Prostate gland (tissue), 2 donors: Measurements from ENCODE around the gene KITLG. TPM values are rescaled to one million over a fixed set of nuclear protein-coding genes. Genes with fewer than 3 reads are reported as not detected.
A peak's percentile ranks its signal among the peaks of the same experiment; 100 is the strongest.

Experiments used
- DNase-seq: peaks from one replicate; pipeline ENCODE4 v3.0.0-alpha.2; 2019; ENCODE audit warnings: low spot score
- H3K27ac ChIP-seq, 2 donors: fragments of 200-600 bp; sonication (generic); 2 replicates each; pipeline ENCODE4 v1.5.1; 2017 to 2019
- H3K27me3 ChIP-seq: fragments of 200-600 bp; sonication (generic); replicated peaks from 2 replicates; pipeline ENCODE4 v1.5.1; 2019; ENCODE audit not compliant: insufficient read depth
- H3K36me3 ChIP-seq, 2 donors: fragments of 200-600 bp; sonication (generic); 1 replicate in 1 of 2; 2 replicates in 1 of 2; pipeline versions ENCODE4 v1.5.1 to v1.8.1; 2017 to 2019
- H3K4me1 ChIP-seq: fragments of 200-600 bp; sonication (generic); replicated peaks from 2 replicates; pipeline ENCODE4 v1.5.1; 2019
- H3K4me3 ChIP-seq, 2 donors: fragments of 200-600 bp; sonication (generic); 2 replicates each; pipeline ENCODE4 v1.5.1; 2017 to 2019
- H3K9me3 ChIP-seq: fragments of 200-600 bp; sonication (generic); 2 replicates; pipeline ENCODE4 v1.5.1; 2017
- POLR2A ChIP-seq: fragments of 450-650 bp; IDR thresholded peaks from one replicate; pipeline ENCODE4 v1.6.1; 2016; ENCODE audit warnings: antibody characterized with exemption, mild to moderate bottlenecking
- POLR2AphosphoS5 ChIP-seq: sonication (generic); formaldehyde crosslinking; IDR thresholded peaks from one replicate; pipeline ENCODE4 v1.6.1; 2017; ENCODE audit warnings: antibody characterized with exemption
- WGBS: methylation state at CpG from one replicate; pipeline ENCODE4 v1.1.5; 2018; 5-methylcytosine and 5-hydroxymethylcytosine counted together
- intact Hi-C: fragments of 100-400 bp; cut with DNase I; formaldehyde crosslinking; loops from one replicate; pipeline ENCODE4 v1.14.2; 2022
- total RNA-seq, 2 donors: library from RNA; depleted of rRNA; stranded (reverse); fragments of >200 nt; gene quantifications; one replicate each; pipeline ENCODE4 v1.1.0, GENCODE V29; 2016
- TF ChIP-seq, protein P1 (sequence below), 4 experiments: fragments of 200-600 bp in 2 of 4; fragments of 450-650 bp in 2 of 4; sonication (generic) in 2 of 4; IDR thresholded peaks; 1 replicate in 3 of 4; 2 replicates in 1 of 4; pipeline ENCODE4 v1.5.1; 2016 to 2019; ENCODE audit warnings: antibody characterized with exemption in 4 of 4, mild to moderate bottlenecking in 2 of 4, moderate library complexity in 2 of 4

Gene KITLG
- total RNA-seq, 2 donors from 2014 or later = 21.0 to 23.2 TPM

DNA sequence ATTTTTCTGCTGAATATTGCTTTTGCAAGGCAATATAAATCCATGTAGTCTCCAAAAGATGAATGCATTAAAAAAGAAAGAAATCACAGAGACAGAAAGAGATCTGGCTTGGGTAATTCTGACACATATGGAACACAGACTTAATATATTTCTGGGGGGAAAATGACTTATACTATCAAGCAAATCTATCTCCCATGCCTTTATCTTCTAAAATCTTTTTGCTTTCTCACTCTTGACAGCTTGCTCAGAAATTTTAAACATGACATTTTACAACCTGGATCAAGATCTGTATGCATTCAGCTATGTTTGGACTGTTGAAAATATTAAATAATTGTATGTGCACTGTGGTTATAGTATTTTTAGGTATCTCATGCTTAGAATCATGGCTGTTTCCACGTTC, 73.0 kb downstream of the KITLG start:
- Histone ChIP-seq H3K27ac (no peak overlapping the region), H3K36me3 (no peaks in the 10 kb centered on the region), H3K27me3 (no peaks in the 10 kb centered on the region), H3K9me3 (no peaks in the 10 kb centered on the region), H3K4me1 (no peaks in the 10 kb centered on the region), H3K4me3 (no peak overlapping the region)
- no peak for TF ChIP-seq POLR2AphosphoS5
- TF ChIP-seq, protein P1, sequence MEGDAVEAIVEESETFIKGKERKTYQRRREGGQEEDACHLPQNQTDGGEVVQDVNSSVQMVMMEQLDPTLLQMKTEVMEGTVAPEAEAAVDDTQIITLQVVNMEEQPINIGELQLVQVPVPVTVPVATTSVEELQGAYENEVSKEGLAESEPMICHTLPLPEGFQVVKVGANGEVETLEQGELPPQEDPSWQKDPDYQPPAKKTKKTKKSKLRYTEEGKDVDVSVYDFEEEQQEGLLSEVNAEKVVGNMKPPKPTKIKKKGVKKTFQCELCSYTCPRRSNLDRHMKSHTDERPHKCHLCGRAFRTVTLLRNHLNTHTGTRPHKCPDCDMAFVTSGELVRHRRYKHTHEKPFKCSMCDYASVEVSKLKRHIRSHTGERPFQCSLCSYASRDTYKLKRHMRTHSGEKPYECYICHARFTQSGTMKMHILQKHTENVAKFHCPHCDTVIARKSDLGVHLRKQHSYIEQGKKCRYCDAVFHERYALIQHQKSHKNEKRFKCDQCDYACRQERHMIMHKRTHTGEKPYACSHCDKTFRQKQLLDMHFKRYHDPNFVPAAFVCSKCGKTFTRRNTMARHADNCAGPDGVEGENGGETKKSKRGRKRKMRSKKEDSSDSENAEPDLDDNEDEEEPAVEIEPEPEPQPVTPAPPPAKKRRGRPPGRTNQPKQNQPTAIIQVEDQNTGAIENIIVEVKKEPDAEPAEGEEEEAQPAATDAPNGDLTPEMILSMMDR (IDR thresholded peaks at IDR 0.05) = no peak
- TF ChIP-seq POLR2A = no peak
- intact Hi-C loops = no loop called here
- DNase-seq = no peak
- WGBS = 96% methylated on average over 1 of the region's 1 CpG

DNA sequence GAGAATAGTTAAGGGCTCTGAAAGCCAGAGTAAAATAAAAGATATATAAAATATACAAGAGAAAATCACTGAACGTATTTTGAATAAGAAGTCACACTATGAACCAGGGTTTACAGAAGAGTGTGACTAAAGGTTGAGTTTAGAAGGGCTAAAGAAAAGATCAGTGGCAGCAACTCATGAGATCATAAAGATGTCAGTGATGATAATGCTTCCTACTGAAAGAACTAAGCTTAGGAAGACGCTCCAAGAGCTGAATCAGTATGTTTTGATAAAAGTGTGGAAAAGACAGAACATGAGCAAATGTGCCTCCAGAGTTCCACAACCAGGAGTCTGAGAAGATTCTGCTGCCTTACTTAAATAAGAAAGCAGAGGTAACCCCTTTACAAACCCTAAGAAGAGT, 74.6 kb downstream of the KITLG start:
- intact Hi-C loops = no loop called here
- no peak for DNase-seq
- no peak overlapping the region for H3K4me3 ChIP-seq
- H3K27me3 ChIP-seq = no peaks in the 10 kb centered on the region
- H3K4me1 ChIP-seq = no peaks in the 10 kb centered on the region
- TF ChIP-seq POLR2A (no peak), POLR2AphosphoS5 (no peak)
- TF ChIP-seq, protein P1 (IDR thresholded peaks at IDR 0.05) = no peak
- H3K36me3 ChIP-seq = no peaks in the 10 kb centered on the region
- no peaks in the 10 kb centered on the region for H3K9me3 ChIP-seq
- 71% methylated on average over 2 of the region's 2 CpGs for WGBS
- H3K27ac ChIP-seq = no peak overlapping the region

DNA sequence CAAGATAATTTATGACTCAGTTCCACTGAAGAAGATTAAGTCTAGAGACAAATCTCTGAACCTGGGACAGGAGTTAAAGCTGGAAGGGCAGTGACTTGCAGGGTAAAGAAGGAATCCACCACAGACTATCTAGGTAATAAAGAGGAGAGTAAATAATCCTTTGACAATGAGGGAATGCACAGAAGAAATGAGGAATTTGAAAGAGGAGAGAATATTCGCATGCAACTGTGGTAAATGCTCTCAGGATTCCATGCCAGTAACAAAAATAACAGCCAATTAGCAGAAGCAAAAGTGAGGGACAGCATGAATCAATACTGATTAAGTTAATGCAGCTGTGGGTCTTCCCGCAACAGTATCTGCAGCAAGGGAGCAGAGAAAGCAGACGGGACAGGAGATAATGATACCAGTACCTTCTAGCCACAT, 77.0 kb downstream of the KITLG start:
- 86% methylated on average over 3 of the region's 3 CpGs for WGBS
- Histone ChIP-seq H3K36me3 (no peaks in the 10 kb centered on the region), H3K27ac (no peak overlapping the region), H3K27me3 (no peaks in the 10 kb centered on the region), H3K4me1 (no peaks in the 10 kb centered on the region), H3K4me3 (no peak overlapping the region), H3K9me3 (no peaks in the 10 kb centered on the region)
- TF ChIP-seq POLR2AphosphoS5 = no peak
- TF ChIP-seq, protein P1 (IDR thresholded peaks at IDR 0.05) = no peak
- no peak for TF ChIP-seq POLR2A
- no peak for DNase-seq
- intact Hi-C loops = no loop called here

DNA sequence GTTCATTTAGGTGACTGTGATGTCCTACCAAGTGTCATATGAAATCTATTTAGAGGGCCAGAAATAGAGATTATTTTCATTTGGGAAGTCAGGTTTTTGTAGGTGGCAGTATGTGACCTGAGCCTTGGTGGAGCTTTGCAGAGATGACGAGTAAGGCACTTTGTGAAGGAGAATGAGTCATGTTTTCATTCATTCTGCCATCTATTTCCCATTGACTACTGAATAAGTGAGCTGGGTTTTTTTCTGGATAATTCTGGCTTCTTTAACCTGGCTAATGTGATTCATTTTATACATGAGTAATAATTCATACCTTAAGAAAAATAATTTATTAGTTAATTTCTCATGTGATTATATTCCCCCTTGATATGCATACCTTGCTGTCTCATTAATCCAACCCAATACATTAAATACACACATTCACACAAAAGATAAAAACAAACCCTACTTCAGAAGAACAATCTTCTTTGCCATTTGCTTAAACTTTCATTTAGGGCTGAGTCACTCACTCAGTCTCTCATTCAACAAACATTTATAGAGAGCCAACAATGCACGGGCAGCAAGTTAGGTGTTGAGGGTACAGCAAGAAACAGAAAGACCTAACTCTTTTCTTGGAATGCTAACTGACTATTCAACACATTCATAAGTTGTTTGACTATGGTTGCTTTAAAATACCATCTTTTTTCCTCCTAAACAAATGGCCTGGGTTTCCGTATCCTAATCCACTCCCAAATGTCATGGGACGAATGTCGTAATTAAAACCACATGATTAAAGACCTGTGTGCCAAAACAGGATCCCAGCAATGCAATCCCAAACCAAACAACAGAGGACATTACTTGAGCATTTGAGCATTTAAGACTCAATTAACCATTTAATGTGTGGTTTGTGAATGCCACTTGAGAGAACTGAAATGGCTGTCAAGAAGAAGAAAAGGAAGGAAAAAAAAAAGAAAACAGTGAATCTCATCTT, 78.0 kb downstream of the KITLG start:
- Histone ChIP-seq H3K27me3 (no peaks in the 10 kb centered on the region), H3K9me3 (no peaks in the 10 kb centered on the region), H3K4me3 (no peak overlapping the region), H3K36me3 (no peaks in the 10 kb centered on the region), H3K4me1 (no peaks in the 10 kb centered on the region), H3K27ac (peak overlapping the region in 1 of 2 donors; percentile 36)
- WGBS = 59% methylated on average over 5 of the region's 5 CpGs
- peak; percentile 71 for TF ChIP-seq POLR2AphosphoS5
- TF ChIP-seq, protein P1 (IDR thresholded peaks at IDR 0.05) = no peak
- no peak for TF ChIP-seq POLR2A
- intact Hi-C loops = no loop called here
- DNase-seq = peak; percentile 14

DNA sequence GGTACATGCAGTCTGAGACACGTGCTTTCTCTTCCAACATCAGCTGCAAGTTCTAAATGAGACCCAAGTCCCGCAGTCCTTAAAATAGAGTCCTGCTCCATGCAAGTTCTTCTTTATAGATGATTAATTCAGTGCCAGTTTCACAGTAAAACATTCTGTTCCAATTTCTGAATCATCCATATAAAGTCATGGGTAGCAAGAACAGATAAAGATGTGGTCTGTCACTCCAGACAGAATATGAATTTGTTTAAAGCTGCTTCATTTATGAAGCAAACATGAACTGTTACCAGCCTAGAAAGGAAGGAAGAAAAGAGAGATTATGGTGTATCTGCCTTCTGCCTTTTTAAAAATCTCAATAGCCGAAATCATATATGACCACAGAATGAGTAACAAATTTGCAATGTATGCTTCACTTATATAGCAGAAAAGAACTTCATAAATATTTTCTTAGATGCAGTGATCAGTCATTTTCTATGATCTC, 83.3 kb downstream of the KITLG start:
- WGBS = 68% methylated on average over 3 of the region's 3 CpGs
- intact Hi-C loops = no loop called here
- H3K27ac ChIP-seq = no peak overlapping the region
- TF ChIP-seq POLR2A = no peak
- TF ChIP-seq POLR2AphosphoS5 = no peak
- TF ChIP-seq, protein P1 (IDR thresholded peaks at IDR 0.05) = no peak
- H3K9me3 ChIP-seq = no peaks in the 10 kb centered on the region
- DNase-seq = no peak
- H3K4me1 ChIP-seq = no peaks in the 10 kb centered on the region
- H3K36me3 ChIP-seq = no peaks in the 10 kb centered on the region
- H3K4me3 ChIP-seq = no peak overlapping the region
- H3K27me3 ChIP-seq = no peaks in the 10 kb centered on the region
